ENCODE measurements around the gene KNL1.

- TF ChIP-seq CTCF (IDR thresholded peaks at IDR 0.05) (no peak), POLR2A (IDR thresholded peaks at IDR 0.05) (no peak), POLR2AphosphoS5 (IDR thresholded peaks at IDR 0.05) (no peak)
Measured at GRCh38 chr15:40595773-40596172, 1.7 kb downstream of the KNL1 start.

Measured in breast epithelium (tissue), 3 donors.